ENCODE measurements around the gene SEC31B.

Gene SEC31B

GRCh38 chr10:100566561-100566960 is 46.9 kb upstream of the SEC31B start:
- Histone ChIP-seq H3K4me1 (ENCODE audit: low read depth, poor library complexity, severe bottlenecking) (no peaks in the 10 kb centered on the region), H3K79me2 (ENCODE audit: insufficient read depth, low read depth) (no peaks in the 10 kb centered on the region), H3K4me3 (IDR thresholded peaks at IDR 0.05; ENCODE audit: insufficient read depth, low read depth, low read length) (no peak overlapping the region), H3K4me2 (no peak overlapping the region), H2AFZ (ENCODE audit: low read depth) (no peak overlapping the region), H3K9ac (no peak overlapping the region), H4K20me1 (ENCODE audit: insufficient read depth) (no peaks in the 10 kb centered on the region), H3K27me3 (ENCODE audit: insufficient read depth, low read depth) (peaks cover 8% of the 10 kb centered on the region), H3K27ac (no peak overlapping the region), H3K36me3 (ENCODE audit: insufficient read depth) (no peaks in the 10 kb centered on the region)
- TF ChIP-seq CTCF (conservative IDR thresholded peaks at IDR 0.05; ENCODE audit: low read depth, low read length) = no peak

- no peaks in the 10 kb centered on the region for H3K4me1 ChIP-seq (ENCODE audit: low read depth, poor library complexity, severe bottlenecking)
- no peak overlapping the region for H3K4me3 ChIP-seq (IDR thresholded peaks at IDR 0.05; ENCODE audit: insufficient read depth, low read depth, low read length)
- H4K20me1 ChIP-seq (ENCODE audit: insufficient read depth) = no peaks in the 10 kb centered on the region
- H2AFZ ChIP-seq (ENCODE audit: low read depth) = no peak overlapping the region
- no peak overlapping the region for H3K4me2 ChIP-seq
- H3K36me3 ChIP-seq (ENCODE audit: insufficient read depth) = no peaks in the 10 kb centered on the region
- no peak for TF ChIP-seq CTCF (conservative IDR thresholded peaks at IDR 0.05; ENCODE audit: low read depth, low read length)
- no peak overlapping the region for H3K27ac ChIP-seq
- H3K9ac ChIP-seq = no peak overlapping the region
- peaks cover 8% of the 10 kb centered on the region for H3K27me3 ChIP-seq (ENCODE audit: insufficient read depth, low read depth)
- no peaks in the 10 kb centered on the region for H3K79me2 ChIP-seq (ENCODE audit: insufficient read depth, low read depth)
These were observed 45.7 kb upstream of the SEC31B start for GRCh38 chr10:100565206-100565985.

GRCh38 chr10:100562008-100562672 is 42.5 kb upstream of the SEC31B start:
- no peak overlapping the region for H2AFZ ChIP-seq (ENCODE audit: low read depth)
- peak; percentile 70 for TF ChIP-seq CTCF (conservative IDR thresholded peaks at IDR 0.05; ENCODE audit: low read depth, low read length)
- no peaks in the 10 kb centered on the region for H3K36me3 ChIP-seq (ENCODE audit: insufficient read depth)
- no peaks in the 10 kb centered on the region; the same call in 1 of the 2 replicates for H3K27me3 ChIP-seq (ENCODE audit: insufficient read depth, low read depth)
- no peak overlapping the region for H3K4me3 ChIP-seq (IDR thresholded peaks at IDR 0.05; ENCODE audit: insufficient read depth, low read depth, low read length)
- H3K9ac ChIP-seq = no peak overlapping the region
- H3K79me2 ChIP-seq (ENCODE audit: insufficient read depth, low read depth) = no peaks in the 10 kb centered on the region
- H3K4me2 ChIP-seq = no peak overlapping the region
- no peak overlapping the region for H3K27ac ChIP-seq
- H3K4me1 ChIP-seq (ENCODE audit: low read depth, poor library complexity, severe bottlenecking) = no peaks in the 10 kb centered on the region
- H4K20me1 ChIP-seq (ENCODE audit: insufficient read depth) = no peaks in the 10 kb centered on the region

GRCh38 chr10:100561005-100561404 is 41.3 kb upstream of the SEC31B start:
- no peaks in the 10 kb centered on the region for H3K36me3 ChIP-seq (ENCODE audit: insufficient read depth)
- no peak for TF ChIP-seq CTCF (conservative IDR thresholded peaks at IDR 0.05; ENCODE audit: low read depth, low read length)
- no peak overlapping the region for H2AFZ ChIP-seq (ENCODE audit: low read depth)
- H3K4me1 ChIP-seq (ENCODE audit: low read depth, poor library complexity, severe bottlenecking) = no peaks in the 10 kb centered on the region
- no peaks in the 10 kb centered on the region for H4K20me1 ChIP-seq (ENCODE audit: insufficient read depth)
- no peaks in the 10 kb centered on the region for H3K79me2 ChIP-seq (ENCODE audit: insufficient read depth, low read depth)
- H3K27ac ChIP-seq = no peak overlapping the region
- H3K9ac ChIP-seq = no peak overlapping the region
- H3K4me3 ChIP-seq (IDR thresholded peaks at IDR 0.05; ENCODE audit: insufficient read depth, low read depth, low read length) = no peak overlapping the region
- no peaks in the 10 kb centered on the region; the same call in 1 of the 2 replicates for H3K27me3 ChIP-seq (ENCODE audit: insufficient read depth, low read depth)
- H3K4me2 ChIP-seq = no peak overlapping the region

Data from KMS-11 (cell line).